GM18508 (cell line): ENCODE results near the gene UMPS.

ENCODE experiments used
- ATAC-seq: cut with Tn5 transposase; IDR thresholded peaks from one replicate; pipeline ENCODE4 v1.9.1; 2021; ENCODE audit warnings: moderate number of reproducible peaks; ENCODE audit not compliant: insufficient read depth, unreplicated experiment

The UMPS gene

GRCh38 chr3:124730129-124730940 is at the start of gene UMPS:
TSS of gene UMPS (plus strand) at chr3:124730452. CDS start at chr3:124730472, 20 bp downstream.
- ATAC-seq: peak; percentile 61

DNA sequence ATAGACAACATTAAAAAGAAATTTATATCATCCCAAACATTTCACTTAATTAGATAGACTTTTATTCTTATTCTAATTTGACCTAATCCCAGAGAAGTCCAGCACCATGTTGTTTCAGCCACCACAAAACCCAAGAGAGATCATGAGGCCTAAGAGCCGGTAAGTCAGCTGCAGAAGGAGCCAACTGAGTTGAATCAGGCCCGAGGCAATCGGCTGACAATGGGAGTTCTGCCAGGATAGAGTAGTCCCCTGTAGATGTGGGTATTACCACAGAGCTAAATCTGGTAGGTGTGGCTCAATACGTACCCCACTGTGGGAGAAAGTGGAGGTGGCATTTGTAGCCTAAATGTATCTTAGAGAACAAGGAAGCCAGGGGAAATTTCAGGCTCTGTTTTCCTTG is 49.7 kb upstream of the UMPS start:
- ATAC-seq: no peak

DNA sequence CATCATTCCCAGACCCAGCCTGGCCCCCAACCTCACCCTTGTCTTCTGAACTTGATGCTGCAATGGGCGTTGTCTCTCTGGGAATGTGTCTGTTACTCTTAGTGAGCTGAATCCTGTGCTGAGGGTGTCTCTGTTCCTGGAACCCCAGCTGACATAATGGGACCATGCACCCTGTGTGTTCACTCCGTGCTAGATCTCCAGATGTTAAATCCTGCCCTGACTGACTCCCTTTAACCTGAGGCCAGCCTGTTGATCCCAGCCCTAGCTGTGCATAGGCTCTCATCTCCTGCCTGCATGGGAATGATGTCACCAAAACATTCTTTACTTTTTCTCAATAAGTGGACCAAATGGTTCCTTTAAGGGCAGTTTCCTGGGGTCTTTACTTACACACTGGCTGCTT is 48.0 kb upstream of the UMPS start:
- ATAC-seq: no peak

- ATAC-seq: no peak
Observed at GRCh38 chr3:124684459-124684858, 45.8 kb upstream of the UMPS start.

DNA sequence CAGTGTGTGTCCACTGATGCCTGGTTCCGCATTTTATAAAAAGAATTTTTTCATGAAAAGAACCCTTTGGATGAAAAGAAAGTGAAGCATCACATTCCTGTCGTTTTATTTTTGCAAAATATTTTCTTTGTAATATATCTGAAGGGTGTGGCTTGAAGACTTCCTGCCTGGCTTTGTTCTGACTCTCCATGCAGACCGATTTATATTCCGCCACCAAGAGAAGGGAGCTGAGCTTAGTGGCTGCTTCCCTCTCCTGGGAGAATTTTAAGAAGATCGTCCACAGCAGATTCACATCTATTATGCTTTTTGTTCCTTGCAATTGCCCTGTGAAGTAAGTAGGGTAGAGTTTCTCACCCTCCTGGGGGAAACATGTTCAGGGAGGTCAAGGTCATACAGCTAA is 45.2 kb upstream of the UMPS start:
- ATAC-seq: no peak

- no peak for ATAC-seq
Observed at GRCh38 chr3:124685481-124685880, 44.8 kb upstream of the UMPS start.

DNA sequence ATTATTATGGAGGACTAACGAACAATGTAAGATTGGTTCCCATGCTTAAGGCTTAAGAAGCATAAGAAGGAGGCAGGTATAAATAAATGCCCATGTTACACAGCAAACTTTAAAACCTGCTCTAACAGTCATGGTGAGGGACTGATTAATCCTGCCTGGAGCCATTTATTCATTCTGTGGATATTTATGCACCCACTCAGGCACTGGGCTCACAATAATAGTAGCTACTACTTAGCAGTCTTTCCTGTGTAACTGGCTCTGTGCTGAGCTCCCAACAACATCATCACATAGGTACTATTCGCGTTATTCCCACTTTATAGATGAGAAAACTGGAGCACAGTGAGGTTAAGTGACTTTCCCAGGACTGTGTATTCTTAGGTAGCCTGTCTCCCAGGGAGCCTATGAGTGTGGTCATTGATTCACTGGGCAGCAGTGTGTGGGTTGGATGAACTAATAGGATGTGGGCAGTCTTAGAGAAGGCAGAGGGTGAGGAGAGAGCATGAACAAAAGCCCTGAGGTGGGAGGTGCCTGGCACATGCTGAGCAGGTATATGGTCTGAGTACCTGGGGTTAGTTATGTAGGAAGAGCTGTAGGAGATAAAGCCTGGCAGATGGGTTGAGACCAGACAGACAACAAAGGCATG is 44.1 kb upstream of the UMPS start:
- ATAC-seq: no peak

- no peak for ATAC-seq
Observed at GRCh38 chr3:124688581-124689454, 41.4 kb upstream of the UMPS start.

- no peak for ATAC-seq
Observed at GRCh38 chr3:124691599-124691998, 38.7 kb upstream of the UMPS start.

GRCh38 chr3:124694486-124694885 is 35.8 kb upstream of the UMPS start:
- ATAC-seq: no peak

DNA sequence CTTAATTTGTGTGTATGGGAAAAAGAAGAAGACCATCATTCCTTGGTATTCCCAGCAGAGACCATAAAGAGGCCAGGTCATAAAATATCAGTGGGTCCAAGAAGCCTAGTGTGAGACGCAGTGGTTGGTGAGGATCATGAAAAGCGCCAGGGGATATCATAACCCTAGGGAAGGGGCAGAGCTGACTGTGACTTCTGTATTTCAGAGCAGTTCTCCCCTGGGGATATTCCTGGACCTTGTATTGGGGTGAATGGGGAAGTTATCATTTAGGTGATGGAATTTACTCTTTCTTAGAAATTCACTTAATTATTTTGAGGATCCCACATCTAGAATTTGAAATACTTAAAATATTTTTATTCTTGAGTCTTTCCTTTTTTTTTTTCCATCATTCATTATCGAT is 34.9 kb upstream of the UMPS start:
- ATAC-seq: no peak

DNA sequence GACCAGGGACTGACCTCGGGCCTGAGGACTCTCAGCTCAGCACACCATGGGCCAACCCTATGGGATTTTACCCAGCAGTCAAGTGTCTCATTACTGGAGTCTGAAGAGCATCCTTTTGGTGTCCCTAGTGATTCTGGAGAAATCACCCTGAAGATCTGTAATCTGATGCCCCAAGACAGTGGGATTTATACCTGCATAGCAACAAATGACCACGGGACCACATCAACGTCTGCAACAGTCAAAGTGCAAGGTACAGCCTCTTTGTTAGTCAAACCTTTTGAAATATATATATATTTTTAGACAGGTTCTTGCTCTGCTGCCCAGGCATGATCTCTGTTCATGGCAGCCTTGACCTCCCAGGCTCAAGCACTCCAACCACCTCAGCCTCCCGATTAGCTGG is 34.2 kb upstream of the UMPS start:
- ATAC-seq: no peak

GRCh38 chr3:124697302-124697701 is 33.0 kb upstream of the UMPS start:
- ATAC-seq: no peak

DNA sequence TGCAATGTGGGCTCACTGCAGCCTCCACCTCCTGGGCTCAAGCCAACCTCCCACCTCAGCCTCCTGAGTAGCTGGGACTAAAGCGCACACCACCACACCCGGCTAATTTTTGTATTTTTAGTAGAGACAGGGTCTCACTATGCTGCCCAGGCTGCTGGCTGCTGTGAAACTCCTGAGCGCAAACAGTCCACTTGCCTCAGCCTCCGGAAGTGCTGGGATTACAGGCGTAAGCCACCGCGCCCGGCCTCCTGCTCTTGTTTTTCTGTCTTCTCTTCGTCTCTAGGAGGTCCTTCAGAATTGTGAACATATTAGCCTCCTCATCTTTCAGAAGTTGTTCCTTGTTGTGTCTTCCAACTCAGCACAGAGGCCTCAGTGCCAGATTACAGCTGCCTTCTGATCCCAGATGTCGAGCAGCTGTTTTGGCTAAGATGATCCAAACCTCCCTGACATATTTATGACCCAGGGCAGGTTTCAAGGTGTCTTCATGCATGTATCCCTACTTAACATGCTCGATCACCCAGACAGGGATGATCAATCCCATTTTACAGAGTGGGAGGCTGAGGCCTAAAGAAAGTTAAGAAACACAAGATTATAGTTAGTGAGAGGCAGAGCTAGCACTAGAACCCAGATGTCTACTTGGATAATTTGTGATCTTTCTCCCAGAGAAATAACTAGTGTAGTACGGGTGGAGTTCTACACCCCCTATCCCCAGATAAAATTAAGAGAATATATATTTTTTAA is 32.1 kb upstream of the UMPS start:
- ATAC-seq: no peak

GRCh38 chr3:124699051-124699450 is 31.2 kb upstream of the UMPS start:
- ATAC-seq: no peak

DNA sequence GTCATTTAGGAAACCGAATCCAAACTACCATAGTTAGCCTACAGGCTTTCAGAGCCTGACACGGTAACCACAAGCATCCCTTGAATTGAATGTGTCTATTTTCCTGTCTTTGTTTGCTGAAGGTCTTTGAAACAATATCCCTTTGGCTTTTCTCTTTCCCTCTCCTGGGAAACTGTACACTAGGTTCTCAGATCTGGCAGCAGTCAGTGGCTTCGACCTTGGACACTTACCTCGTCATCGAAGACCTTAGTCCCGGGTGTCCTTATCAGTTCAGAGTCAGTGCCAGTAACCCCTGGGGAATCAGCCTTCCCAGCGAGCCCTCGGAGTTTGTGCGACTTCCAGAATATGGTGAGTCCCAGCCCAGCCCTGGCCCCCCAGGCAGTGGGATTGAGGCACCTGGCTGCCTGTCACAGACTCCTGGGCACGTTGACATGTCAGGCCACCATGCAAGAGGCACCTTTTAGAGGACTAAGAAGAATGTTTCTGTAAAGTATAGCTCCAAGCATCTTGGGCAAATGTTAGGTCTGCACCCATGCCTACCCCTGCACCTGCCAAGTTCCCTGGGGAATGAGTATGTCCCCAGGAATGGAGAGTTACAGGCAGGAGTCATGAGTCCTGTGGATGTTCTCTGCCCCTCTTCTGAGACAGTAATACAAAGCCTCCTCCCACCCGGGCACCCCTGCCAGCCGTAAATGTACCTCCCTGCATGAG is 30.4 kb upstream of the UMPS start:
- ATAC-seq: no peak

DNA sequence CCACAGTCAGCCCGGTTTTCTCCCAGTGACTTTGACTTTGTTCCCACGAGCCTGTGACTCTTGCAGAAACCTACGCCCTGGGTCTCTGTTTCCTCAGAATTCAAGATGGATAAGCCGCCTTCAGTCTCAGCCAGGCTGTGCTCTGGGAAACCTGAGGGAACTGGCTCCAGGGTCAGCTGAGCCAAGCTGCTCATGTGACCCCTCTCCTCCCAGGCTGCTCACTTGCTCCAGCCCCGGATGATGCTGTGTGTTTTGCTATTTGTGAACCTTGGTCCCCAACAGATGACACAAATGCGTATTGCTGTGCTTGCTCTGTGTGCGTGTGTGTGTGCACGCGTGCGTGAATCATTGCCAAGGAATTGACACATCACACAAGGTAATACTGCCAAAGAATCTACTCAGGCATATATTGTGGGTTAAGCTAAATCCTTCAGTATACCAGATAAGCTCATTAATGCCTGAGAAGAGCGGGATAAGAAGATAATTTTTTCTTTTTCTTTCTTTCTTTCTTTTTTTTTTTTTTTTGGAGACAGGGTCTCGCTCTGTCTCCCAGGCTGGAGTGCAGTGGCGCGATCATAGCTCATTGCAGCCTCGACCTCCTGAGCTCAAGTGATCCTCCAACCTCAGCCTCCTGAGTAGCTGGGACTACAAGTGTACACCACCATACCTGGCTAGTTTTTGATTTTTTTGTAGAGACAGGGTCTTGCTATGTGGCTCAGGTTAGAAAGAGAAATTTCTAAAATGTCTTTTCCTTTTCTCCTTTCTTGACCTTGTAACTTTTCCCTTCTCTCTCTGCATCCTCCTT is 29.2 kb upstream of the UMPS start:
- no peak for ATAC-seq

DNA sequence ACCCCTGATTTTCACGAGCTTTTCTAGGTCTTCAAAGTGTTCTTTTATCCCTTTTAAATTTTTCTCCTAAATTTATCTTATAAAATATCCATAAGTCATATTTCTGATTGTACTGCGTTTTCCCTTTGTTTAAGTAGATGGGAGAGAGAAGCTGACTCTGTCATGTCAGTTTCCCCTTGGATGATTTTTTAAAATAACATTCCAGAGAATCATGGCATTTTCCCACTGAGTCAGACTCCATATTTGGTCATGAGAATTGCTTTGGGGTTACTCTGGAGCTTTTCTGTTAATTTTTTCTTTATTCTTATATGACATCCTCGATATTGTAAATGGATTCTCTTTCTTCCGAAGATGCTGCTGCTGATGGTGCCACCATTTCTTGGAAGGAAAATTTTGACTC is 28.6 kb upstream of the UMPS start:
- ATAC-seq: no peak

GRCh38 chr3:124702950-124703349 is 27.3 kb upstream of the UMPS start:
- ATAC-seq: no peak
